Activated T-cell treated with anti-CD3 and anti-CD28 coated beads for 24 hours (primary cell): Measurements from ENCODE around the gene LINS1.

Experiments used
- DNase-seq: peaks from one replicate; pipeline ENCODE4 v3.0.0-alpha.2; 2020; ENCODE audit warnings: low read depth

Gene LINS1

GRCh38 chr15:100559330-100559729 lies 42.7 kb downstream of the LINS1 start:
- DNase-seq, result no peak

DNA sequence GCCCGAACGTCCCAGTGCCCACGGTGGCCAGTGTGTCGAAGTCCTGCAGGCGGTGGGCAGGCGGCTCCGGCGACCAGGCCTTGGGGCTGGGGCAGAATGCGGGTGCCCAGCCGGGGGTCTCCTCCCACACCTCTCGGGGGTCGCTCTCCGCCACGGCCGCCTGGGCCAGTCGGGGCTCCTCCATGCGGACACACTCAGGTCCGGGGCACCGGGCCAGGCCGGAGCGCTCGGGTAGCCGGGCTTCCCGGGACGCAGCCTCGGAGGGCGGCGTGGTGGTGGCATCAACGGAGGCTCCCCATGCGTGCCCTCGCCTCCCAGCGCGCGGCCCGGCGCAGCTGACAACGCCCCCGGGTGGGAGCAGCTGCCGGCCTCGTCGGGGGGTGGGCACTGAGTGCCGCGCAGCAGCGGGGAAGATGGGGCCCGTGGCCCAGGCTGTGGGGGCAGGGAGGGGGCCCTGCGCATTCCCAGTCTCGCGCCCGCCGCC lies 43.2 kb downstream of the LINS1 start:
- no peak for DNase-seq

GRCh38 chr15:100553468-100553867 lies 48.5 kb downstream of the LINS1 start:
- no peak for DNase-seq

DNA sequence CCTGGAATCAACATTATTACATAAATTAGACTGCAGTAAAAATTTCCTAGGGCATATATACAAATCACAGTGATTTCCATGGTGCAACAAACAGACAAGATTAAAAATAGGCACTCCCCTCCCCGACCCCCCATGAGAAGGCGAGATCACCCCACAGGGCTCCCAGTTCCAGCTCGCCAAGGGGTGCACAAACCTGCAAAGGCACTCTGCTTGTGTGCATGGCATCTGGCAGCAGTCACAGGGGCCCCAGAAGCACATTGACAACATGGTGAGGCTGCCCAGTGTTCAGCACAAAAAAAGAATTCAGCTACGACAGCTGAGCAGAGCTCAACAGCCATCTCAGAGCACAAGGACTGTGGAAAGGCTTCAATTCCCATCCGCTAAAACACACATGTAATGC lies 54.0 kb downstream of the LINS1 start:
- DNase-seq, result no peak

- DNase-seq, result no peak
Measured at GRCh38 chr15:100544946-100545345, 57.0 kb downstream of the LINS1 start.

- DNase-seq, result no peak
Measured at GRCh38 chr15:100544338-100544841, 57.6 kb downstream of the LINS1 start.

DNA sequence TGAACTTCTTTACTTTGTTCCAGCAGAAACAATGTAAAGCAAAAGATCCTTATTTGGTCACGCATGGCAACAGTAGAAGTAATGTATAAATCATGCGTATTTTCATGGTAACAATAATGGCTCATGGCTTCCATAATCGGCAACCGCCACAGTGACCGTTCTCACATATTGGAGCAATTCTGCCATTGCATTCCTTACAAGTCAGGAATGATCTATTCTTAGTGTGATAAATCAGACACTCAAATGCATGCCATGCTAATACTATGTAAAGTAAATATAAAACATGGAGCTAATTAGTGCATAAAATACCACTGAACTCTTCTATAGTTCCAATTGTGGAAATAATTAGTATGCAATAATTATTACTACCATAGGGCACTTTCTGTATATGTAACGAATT lies 59.7 kb downstream of the LINS1 start:
- no peak for DNase-seq

- no peak for DNase-seq
Measured at GRCh38 chr15:100537331-100537730, 64.7 kb downstream of the LINS1 start.

DNA sequence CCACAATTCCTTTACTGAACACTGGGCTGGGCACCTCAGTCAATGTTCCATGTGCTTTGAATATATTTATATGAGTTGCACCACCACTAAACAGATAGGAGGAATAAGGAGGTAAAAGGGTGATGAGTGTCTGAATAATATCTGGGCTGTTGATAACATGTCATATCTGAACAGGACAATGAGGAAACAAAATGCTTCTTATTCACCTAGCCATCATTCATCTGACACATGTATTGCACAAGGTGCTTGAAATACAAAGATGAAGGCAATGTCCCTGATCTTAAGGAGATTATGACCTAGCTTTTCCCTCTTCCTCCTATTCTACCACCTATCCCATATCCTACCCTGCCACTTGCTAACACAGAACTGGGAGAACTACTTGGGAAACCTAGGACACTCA lies 65.3 kb downstream of the LINS1 start:
- DNase-seq, result no peak

DNA sequence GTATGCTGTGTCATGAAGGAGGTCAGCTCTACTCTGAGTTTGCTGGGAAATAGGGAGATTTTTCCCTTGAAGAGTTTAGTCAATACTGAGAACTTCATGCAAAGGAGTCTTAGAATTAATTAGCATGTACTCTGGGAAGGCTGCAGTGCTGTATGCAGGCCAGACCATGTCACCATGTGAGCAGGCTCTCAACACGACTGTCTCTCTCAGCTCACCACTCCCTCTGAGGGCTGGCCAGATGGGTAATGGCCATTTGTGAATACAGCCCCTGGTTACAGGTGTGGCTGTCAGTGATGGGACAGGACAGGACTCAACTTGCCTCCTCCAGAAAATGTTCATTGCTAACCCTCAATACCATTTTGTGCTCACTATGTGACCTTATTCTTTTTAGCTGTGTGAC lies 68.1 kb downstream of the LINS1 start:
- no peak for DNase-seq

DNA sequence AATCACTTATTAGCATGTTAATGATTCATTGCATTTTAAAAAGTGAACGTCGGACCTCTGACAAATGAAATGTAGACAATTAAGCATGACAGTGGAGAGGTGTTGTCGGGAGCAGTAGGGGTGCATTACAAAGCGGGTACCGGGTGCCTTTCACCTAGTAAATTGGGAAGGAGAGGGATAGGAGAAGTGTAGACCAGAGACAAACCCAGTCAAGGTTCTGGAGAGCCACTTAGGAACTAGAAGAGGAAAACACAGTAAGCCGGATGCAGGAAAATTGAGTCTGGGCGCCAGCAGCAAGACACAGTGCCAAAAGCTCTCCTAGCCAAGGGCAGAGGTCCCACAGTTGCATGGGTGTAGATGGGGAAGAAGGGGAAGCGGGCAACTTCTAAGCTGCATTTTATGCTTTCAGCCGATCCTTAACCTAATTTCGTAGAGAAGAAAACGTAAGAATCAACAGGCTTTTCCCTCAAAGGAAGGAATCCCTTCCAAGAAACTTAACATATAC lies 70.1 kb downstream of the LINS1 start:
- no peak for DNase-seq

DNA sequence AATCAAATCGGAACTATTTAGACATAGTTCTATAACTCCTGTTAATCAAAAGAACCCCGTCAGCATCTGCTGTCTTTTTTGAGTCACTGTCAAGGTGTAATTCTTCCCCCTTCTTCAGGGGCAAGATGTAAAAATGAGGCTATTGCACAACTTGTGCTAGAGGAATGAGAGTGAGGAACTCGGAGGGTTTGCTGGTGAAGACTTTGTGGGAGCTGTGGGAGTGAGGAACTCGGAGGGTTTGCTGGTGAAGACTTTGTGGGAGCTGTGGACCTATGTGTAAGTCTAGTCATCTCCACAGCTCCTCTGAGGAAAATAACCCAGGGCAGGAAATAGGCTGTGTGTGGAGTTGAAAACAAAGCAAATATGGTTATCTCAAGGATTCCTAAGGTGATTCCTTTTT lies 70.8 kb downstream of the LINS1 start:
- DNase-seq, result no peak

- DNase-seq, result no peak
Measured at GRCh38 chr15:100529556-100529955, 72.4 kb downstream of the LINS1 start.

DNA sequence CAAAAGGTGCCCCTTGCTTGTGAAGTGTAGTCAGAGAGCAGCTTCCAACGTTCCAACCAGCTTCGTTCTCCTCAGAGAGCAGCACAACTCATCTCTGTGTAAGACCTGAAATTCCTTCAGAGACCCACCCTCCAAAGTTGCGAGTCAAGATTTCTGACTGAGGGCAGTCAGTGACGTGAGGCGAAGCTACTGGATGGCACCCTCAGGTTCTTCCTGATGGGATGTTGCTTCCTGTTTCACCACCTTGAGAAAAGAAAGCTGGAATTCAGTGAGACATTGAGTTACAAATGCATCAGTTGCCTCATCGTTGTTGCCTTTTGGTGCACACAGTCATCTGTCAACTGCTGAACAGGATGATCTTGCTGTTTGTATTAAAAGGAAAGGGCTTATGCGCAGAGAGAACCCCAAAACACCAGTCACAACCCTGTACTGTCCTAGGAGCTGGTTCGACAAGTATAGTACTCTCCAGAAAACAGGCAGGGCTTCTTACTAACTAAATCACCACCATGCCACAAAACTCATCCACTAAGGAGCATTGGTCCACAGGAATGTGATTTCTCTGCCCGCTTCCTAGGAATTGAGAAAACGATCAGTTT lies 73.1 kb downstream of the LINS1 start, which contains the start of gene CERS3:
Gene CERS3 (minus strand): TSS at position 118 of the 596 bp plus-strand sequence. CDS start 27,101 bp downstream, outside the sequence.
- DNase-seq, result no peak

DNA sequence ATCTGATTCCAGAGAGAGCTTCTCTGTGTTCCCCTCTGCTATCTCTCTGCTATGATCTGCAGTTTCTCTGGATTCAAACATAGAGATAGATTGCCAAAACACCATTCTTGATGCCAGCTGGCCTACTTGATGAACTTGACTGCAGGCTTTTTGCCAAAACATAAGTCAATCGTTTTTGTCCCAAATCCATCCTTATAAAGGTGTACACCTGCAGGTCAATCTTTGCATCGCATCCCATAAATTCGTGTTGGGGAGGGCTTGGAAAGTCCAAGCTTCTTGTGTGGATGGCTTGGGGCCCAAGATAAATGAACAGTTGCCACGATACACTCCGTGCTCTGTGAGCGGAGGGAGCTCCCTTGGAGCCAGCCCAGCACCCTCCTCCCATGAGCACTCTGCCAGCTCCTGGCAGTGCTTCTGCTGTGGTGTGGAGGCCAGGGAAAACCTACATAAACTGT lies 75.9 kb downstream of the LINS1 start:
- DNase-seq, result no peak

DNA sequence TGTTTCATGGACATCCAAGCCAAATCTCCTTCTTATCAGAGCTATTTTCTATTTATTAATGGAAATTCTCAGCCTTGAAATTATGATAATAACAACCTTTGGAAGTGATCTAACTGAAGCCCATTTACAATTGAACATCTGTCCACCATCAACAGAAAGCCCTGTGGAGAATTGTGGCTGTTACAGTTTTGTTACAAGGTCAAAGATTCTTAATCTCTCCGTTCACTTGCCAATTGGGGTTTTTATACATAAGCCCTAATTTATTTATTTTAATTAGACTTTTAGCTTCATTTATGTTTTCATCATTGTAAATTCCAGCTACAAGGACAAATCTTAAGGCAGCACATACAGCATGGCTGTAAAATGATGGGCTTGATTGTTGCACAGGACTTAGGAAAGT lies 76.5 kb downstream of the LINS1 start:
- no peak for DNase-seq

GRCh38 chr15:100524326-100524725 lies 77.7 kb downstream of the LINS1 start:
- no peak for DNase-seq

GRCh38 chr15:100521907-100522306 lies 80.1 kb downstream of the LINS1 start:
- no peak for DNase-seq

DNA sequence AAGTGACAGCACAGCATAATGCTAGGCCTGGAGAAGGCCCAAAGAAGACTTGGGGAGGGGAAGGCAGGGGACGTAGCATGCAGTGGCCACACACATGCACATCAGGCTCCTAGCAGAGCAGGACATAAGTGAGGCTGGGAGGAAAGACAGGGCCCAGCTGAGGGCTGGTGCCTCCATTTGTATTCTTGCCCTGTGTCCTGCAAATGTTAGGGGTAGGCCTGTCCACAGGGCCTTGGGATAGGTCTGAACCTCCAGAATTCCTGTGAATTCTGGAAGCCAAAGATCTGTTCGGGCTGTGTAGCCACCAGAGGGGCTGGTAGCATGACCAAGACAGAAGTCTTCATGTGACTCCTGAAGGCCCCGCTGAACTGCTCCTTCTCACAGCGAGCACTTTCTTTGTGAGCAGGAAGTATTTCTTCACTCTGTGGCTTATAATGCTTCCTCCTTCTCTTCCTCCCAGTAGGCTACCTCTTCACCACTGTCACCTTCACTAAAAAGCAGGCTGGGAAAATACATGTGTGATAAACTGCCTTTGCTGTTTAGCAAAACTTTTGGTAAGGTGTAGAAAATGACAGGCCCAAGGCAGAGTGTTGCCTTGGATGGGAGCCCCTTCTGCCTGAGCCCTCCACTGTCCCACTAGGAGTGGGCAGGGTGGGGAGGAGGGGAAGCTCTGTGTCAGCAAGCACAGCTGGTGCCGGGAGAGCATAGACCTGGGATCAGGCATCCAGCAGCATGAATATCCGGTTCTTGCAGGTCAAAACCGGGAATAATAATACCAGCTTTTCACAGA lies 81.7 kb downstream of the LINS1 start:
- no peak for DNase-seq

DNA sequence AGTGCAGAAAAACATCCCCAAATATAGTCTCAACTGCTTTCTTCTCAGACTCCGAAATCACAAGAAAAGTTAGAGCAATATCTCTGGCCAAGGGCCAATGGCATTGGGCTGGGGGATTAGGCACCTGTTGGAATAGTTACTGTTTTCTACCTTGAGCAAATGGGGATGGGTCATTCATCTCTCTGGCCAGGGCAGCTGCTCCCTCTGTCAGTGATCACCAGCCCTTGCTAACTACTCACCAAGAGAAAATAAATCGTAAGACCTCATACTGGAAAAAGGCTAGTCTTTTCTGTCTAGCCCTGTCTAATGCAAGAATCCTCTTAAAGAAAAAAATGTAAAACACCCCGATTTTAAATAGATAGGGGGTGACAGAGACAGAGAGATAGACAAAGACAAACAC lies 84.1 kb downstream of the LINS1 start:
- no peak for DNase-seq
